ENCODE results near the gene RASGEF1B.
"Not testable (repeated sequence)": the region's sequence is repeated elsewhere in the genome, so short reads cannot be mapped to it uniquely, and the experiment has no call there.

The RASGEF1B gene

DNA sequence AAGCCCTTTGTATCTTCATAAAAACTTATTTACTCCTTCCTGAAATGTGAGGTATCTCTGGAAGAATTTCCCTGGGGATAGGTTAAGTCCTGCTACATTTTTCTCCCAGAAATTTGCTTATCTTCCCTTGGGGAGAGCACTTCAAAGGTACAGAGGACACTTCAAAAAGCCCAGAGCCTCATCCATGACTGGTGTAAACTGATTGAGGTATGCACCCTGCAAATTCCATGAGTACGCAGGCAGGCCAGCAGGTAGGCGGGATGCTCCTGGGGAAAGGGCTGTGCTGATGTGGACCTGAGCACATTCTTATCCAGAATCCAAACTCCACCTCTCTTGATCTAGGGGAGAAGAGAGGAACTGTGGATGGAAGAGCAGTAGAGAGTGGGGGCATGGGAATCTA lies 26.3 kb upstream of the RASGEF1B start:
- DNase-seq (ENCODE audit: low read depth), result no peak

- DNase-seq (ENCODE audit: low read depth), result no peak
Observed at GRCh38 chr4:81495345-81495744, 23.6 kb upstream of the RASGEF1B start.

DNA sequence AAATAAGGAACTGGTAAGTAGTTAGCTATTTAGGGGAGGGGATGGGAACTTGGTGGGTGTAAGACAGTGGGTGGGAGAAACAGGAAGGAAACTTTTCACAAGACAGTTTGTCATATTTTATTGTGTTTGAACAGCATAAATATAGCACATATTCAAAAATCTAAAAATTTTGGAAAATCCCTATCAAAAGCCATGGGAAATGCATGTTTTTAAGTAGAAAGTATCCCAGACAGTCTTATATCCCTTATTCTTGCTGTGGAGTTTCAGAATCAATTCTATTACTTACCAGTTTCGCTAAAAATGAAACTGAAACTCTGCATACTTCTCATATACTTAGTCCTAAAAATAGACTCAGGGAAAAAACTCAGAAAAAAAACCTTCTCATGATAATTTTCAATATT lies 22.3 kb upstream of the RASGEF1B start:
- DNase-seq (ENCODE audit: low read depth), result no peak

- no peak for DNase-seq (ENCODE audit: low read depth)
Observed at GRCh38 chr4:81492606-81493230, 21.0 kb upstream of the RASGEF1B start.

- no peak for DNase-seq (ENCODE audit: low read depth)
Observed at GRCh38 chr4:81491943-81492342, 20.2 kb upstream of the RASGEF1B start.

DNA sequence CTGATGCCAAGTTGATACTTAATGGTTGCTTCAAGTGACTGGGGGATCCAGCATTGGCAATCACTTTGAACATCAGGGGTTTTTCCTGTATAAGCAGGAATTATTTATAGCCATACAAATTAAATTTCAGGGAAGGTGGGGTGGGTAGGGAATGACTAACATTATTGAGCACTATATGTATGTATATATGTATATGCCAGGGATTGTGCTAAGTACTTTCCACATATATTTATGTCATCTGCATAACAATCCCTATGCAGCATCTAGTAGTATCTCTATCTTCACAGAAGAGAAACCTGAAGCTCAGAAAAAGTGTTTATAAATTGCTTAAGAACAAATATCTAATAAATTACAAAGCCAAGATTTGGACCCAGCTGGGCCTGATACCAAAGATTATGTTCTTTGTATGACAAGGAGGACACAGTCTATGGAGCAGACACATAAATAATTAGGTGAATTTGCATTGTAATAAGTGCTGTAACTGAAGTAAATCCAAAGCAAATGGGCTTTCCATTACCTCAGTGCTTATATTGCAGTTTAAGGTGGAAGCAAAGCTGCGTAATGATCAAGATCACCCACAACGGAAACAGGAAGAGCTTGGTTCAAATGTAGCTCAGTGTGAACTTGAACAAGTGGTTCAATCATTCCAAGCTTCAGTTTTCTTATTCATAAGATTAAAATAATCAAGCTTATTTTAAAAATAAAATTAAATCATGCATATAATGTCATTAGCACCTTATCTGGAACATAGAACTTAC lies 18.9 kb upstream of the RASGEF1B start:
- no peak for DNase-seq (ENCODE audit: low read depth)

- DNase-seq (ENCODE audit: low read depth), result no peak
Observed at GRCh38 chr4:81486502-81486901, 14.8 kb upstream of the RASGEF1B start.

GRCh38 chr4:81485310-81485980 lies 13.7 kb upstream of the RASGEF1B start:
- no peak for DNase-seq (ENCODE audit: low read depth)

DNA sequence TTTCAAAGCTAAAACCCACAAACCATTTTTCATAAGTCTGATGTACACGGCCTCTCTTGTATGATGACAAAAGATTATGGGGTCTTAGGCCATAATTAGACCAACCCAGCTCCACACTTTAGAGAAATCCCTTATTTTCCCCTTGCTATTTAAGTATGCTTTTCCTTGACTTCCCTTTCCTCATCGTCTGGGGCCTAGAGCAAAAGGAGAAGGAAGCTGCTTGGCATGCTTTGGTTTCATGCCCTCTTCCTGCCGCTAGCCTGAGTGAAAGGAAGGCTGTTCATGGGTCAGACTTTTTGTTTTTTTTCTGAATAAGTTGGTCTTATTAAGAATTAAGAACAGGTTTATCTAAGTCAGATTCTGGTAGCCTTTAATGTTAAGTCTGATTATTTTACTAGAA lies 10.6 kb upstream of the RASGEF1B start:
- DNase-seq (ENCODE audit: low read depth), result no peak

- DNase-seq (ENCODE audit: low read depth), result no peak
Observed at GRCh38 chr4:81481151-81481550, 9.4 kb upstream of the RASGEF1B start.

GRCh38 chr4:81479573-81479972 lies 7.9 kb upstream of the RASGEF1B start:
- DNase-seq (ENCODE audit: low read depth), result not testable (repeated sequence)

- DNase-seq (ENCODE audit: low read depth), result not testable (repeated sequence)
Observed at GRCh38 chr4:81473331-81474265, 1.9 kb upstream of the RASGEF1B start.

DNA sequence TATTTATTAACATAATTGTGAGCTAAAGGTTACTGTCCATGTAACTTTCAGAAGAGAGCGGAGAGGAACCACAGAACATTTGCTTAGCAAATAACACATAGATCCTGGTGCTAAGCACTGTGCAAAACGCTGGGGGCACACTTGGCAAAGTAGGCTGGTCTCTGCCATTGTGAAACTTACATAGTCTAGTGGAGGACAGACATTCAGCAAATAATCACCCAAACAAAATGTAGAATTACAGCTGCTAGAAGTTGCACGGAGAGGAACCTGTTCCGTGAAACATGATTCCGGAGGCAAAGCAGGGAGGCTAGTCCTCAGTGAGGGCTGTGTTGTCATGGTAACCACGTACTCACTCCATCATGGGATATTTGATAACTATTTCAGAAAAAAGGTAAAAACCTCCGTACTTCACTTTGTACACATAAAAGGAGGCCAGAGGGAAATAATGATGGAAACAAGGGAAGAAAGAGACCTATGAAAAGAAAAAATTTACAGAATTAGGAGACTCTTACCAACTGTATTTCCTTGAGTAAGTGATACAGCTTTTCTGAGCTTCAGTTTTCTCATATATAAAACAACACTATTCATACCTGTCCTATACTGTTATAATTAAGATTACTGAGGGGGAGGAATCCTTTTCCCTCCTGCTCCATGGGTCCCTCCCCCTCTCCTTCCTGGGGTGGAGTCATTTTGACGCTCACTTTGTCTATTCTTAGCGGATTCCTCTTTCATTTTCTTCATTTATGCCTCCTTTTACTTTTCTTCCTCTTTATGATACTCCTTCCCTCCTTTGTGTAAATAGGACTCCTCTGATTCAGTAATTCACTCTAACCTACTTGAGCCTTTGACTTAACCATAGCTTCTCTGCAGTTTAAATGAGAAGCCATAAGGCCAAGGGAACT lies 825 bp upstream of the RASGEF1B start:
- no peak for DNase-seq (ENCODE audit: low read depth)

DNA sequence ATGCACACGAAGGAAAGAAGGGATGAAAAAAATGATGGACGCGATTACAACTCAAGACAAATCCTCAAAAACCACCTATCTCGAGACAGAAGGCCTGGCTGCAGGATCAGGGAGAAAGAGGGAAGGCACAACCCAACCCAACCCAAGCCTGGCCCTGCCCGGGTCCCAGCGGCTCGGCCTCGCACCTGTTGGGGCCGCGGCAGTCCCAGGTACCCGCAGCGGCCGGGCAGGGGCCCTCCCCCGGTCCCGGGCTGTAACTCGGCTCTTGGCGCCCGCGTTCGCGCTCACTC lies 464 bp downstream of the RASGEF1B start:
- no peak for DNase-seq (ENCODE audit: low read depth)

- no peak for DNase-seq (ENCODE audit: low read depth)
Observed at GRCh38 chr4:81470456-81471297, 1.0 kb downstream of the RASGEF1B start.

GRCh38 chr4:81469781-81470455 lies 1.8 kb downstream of the RASGEF1B start:
- no peak for DNase-seq (ENCODE audit: low read depth)

GRCh38 chr4:81468678-81469077 lies 3.0 kb downstream of the RASGEF1B start:
- no peak for DNase-seq (ENCODE audit: low read depth)

- no peak for DNase-seq (ENCODE audit: low read depth)
Observed at GRCh38 chr4:81467672-81467964, 4.1 kb downstream of the RASGEF1B start.

- peak; percentile 42 for DNase-seq (ENCODE audit: low read depth)
Observed at GRCh38 chr4:81466841-81467671, 4.7 kb downstream of the RASGEF1B start.
